CD4-positive, alpha-beta T cell treated with Interleukin-2 at 100 ng/mL for 4 hours (primary cell): ENCODE measurements around the gene TTC12.

Experiments
- DNase-seq: peaks from one replicate; pipeline ENCODE4 v3.0.0-alpha.2; 2020; ENCODE audit warnings: low spot score

Gene TTC12

GRCh38 chr11:113324250-113324649 is 9.9 kb downstream of the TTC12 start:
- DNase-seq = no peak

GRCh38 chr11:113329725-113330124 is 15.3 kb downstream of the TTC12 start:
- DNase-seq = no peak

GRCh38 chr11:113331441-113331840 is 17.1 kb downstream of the TTC12 start:
- no peak for DNase-seq

- DNase-seq = no peak
Observed at GRCh38 chr11:113332023-113332422, 17.6 kb downstream of the TTC12 start.

GRCh38 chr11:113332638-113333329 is 18.4 kb downstream of the TTC12 start:
- DNase-seq = no peak

GRCh38 chr11:113334183-113334582 is 19.8 kb downstream of the TTC12 start:
- DNase-seq = no peak

GRCh38 chr11:113338730-113339129 is 24.3 kb downstream of the TTC12 start:
- DNase-seq = no peak

- DNase-seq = no peak
Observed at GRCh38 chr11:113339929-113340589, 25.7 kb downstream of the TTC12 start.

GRCh38 chr11:113341388-113342165 is 27.2 kb downstream of the TTC12 start:
- no peak for DNase-seq

- no peak for DNase-seq
Observed at GRCh38 chr11:113345978-113346377, 31.6 kb downstream of the TTC12 start.

- DNase-seq = no peak
Observed at GRCh38 chr11:113349528-113349927, 35.1 kb downstream of the TTC12 start.

- no peak for DNase-seq
Observed at GRCh38 chr11:113350336-113351067, 36.1 kb downstream of the TTC12 start.

GRCh38 chr11:113351068-113351450 is 36.7 kb downstream of the TTC12 start:
- no peak for DNase-seq

GRCh38 chr11:113351480-113351879 is 37.1 kb downstream of the TTC12 start:
- no peak for DNase-seq

GRCh38 chr11:113356203-113356602 is 41.8 kb downstream of the TTC12 start:
- DNase-seq = no peak

GRCh38 chr11:113363406-113363805 is 49.0 kb downstream of the TTC12 start:
- no peak for DNase-seq

- no peak for DNase-seq
Observed at GRCh38 chr11:113363996-113364641, 49.7 kb downstream of the TTC12 start.

GRCh38 chr11:113365895-113366294 is 51.5 kb downstream of the TTC12 start:
- DNase-seq = no peak

- no peak for DNase-seq
Observed at GRCh38 chr11:113369411-113369810, 55.0 kb downstream of the TTC12 start.

- no peak for DNase-seq
Observed at GRCh38 chr11:113370634-113371033, 56.3 kb downstream of the TTC12 start.

- no peak for DNase-seq
Observed at GRCh38 chr11:113372309-113372708, 57.9 kb downstream of the TTC12 start.

GRCh38 chr11:113373306-113373705 is 58.9 kb downstream of the TTC12 start:
- DNase-seq = no peak
